ENCODE measurements around the gene FAM217B. TPM values are rescaled to one million over a fixed set of nuclear protein-coding genes. Genes with fewer than 3 reads are reported as not detected.

FAM217B gene
- total RNA-seq, 4 donors from 2014 or later = 6.0 to 14.1 (median 9.0) TPM

- no peak overlapping the region for H3K4me3 ChIP-seq
- intact Hi-C loops (cut with DNase I) = no loop called here
- peaks cover 0 to 2% (median 0%) of the 10 kb centered on the region in 4 donors for H3K27me3 ChIP-seq
- H3K9me3 ChIP-seq = no peaks in the 10 kb centered on the region
- DNase-seq (ENCODE audit: extremely low spot score) = no peak
- H3K4me1 ChIP-seq = no peaks in the 10 kb centered on the region
- TF ChIP-seq EP300 (IDR thresholded peaks at IDR 0.05) = no peak
- TF ChIP-seq CTCF (IDR thresholded peaks at IDR 0.05) = no peak
- TF ChIP-seq POLR2AphosphoS5 (IDR thresholded peaks at IDR 0.05) = no peak
- no peak for TF ChIP-seq POLR2A (IDR thresholded peaks at IDR 0.05; ENCODE audit: low read depth)
- WGBS = 89% methylated on average over 1 of the region's 1 CpG
- no peaks in the 10 kb centered on the region for H3K36me3 ChIP-seq
- no peak overlapping the region for H3K27ac ChIP-seq (replicated peaks in 1 of 4)
These were observed 36.6 kb upstream of the FAM217B start for GRCh38 chr20:59903621-59904020.

DNA sequence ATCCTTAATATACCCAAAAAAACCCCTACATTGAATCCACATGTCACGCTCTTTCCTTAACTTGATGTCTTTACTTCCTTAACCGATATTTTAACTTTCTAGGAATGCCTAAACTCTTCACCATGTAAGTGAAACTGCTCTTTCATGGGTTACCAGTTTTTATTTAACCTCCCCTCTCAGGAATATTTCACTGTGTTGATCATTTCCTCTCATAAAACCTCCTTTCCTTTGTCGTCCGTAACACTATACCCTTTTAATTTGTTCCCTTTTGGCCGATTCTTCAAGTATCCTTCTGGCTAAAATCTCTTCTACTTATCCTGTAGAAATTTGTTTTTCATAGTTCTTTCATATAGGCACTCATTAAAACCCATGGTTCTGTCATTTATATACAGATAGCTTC, 31.3 kb upstream of the FAM217B start:
- Histone ChIP-seq H3K4me1 (no peaks in the 10 kb centered on the region), H3K36me3 (no peaks in the 10 kb centered on the region), H3K27me3 (peaks cover 0 to 4% (median 0%) of the 10 kb centered on the region in 4 donors), H3K4me3 (no peak overlapping the region), H3K27ac (replicated peaks in 1 of 4) (no peak overlapping the region), H3K9me3 (no peaks in the 10 kb centered on the region)
- TF ChIP-seq POLR2A (IDR thresholded peaks at IDR 0.05; ENCODE audit: low read depth) (no peak), POLR2AphosphoS5 (IDR thresholded peaks at IDR 0.05) (no peak), CTCF (IDR thresholded peaks at IDR 0.05) (no peak), EP300 (IDR thresholded peaks at IDR 0.05) (no peak)
- 95% methylated on average over 5 of the region's 5 CpGs for WGBS
- DNase-seq (ENCODE audit: extremely low spot score) = no peak
- intact Hi-C loops (cut with DNase I) = no loop called here

GRCh38 chr20:59911041-59911440, 29.1 kb upstream of the FAM217B start:
- no peak for DNase-seq (ENCODE audit: extremely low spot score)
- H3K27me3 ChIP-seq = peaks cover 0 to 4% (median 0%) of the 10 kb centered on the region in 4 donors
- TF ChIP-seq POLR2A (IDR thresholded peaks at IDR 0.05; ENCODE audit: low read depth) (no peak), EP300 (IDR thresholded peaks at IDR 0.05) (no peak), CTCF (IDR thresholded peaks at IDR 0.05) (no peak), POLR2AphosphoS5 (IDR thresholded peaks at IDR 0.05) (no peak)
- 91% methylated on average over 2 of the region's 2 CpGs for WGBS
- H3K9me3 ChIP-seq = no peaks in the 10 kb centered on the region
- no peak overlapping the region for H3K27ac ChIP-seq (replicated peaks in 1 of 4)
- intact Hi-C loops (cut with DNase I) = no loop called here
- no peaks in the 10 kb centered on the region for H3K4me1 ChIP-seq
- no peaks in the 10 kb centered on the region for H3K36me3 ChIP-seq
- H3K4me3 ChIP-seq = no peak overlapping the region

- H3K4me3 ChIP-seq = no peak overlapping the region
- H3K27me3 ChIP-seq = peaks cover 0 to 4% (median 0%) of the 10 kb centered on the region in 4 donors
- H3K9me3 ChIP-seq = no peaks in the 10 kb centered on the region
- no peaks in the 10 kb centered on the region for H3K36me3 ChIP-seq
- no peak for DNase-seq (ENCODE audit: extremely low spot score)
- intact Hi-C loops (cut with DNase I) = no loop called here
- no peak overlapping the region for H3K27ac ChIP-seq (replicated peaks in 1 of 4)
- H3K4me1 ChIP-seq = no peaks in the 10 kb centered on the region
- TF ChIP-seq EP300 (IDR thresholded peaks at IDR 0.05) (no peak), POLR2A (IDR thresholded peaks at IDR 0.05; ENCODE audit: low read depth) (no peak), CTCF (IDR thresholded peaks at IDR 0.05) (no peak), POLR2AphosphoS5 (IDR thresholded peaks at IDR 0.05) (no peak)
- 76% methylated on average over 4 of the region's 4 CpGs for WGBS
These were observed 27.6 kb upstream of the FAM217B start for GRCh38 chr20:59912609-59913008.

GRCh38 chr20:59920944-59921343, 19.2 kb upstream of the FAM217B start:
- H3K4me3 ChIP-seq = no peak overlapping the region
- TF ChIP-seq EP300 (IDR thresholded peaks at IDR 0.05) (no peak), POLR2AphosphoS5 (IDR thresholded peaks at IDR 0.05) (no peak), POLR2A (IDR thresholded peaks at IDR 0.05; ENCODE audit: low read depth) (no peak), CTCF (IDR thresholded peaks at IDR 0.05) (no peak)
- no peaks in the 10 kb centered on the region for H3K4me1 ChIP-seq
- no peak for DNase-seq (ENCODE audit: extremely low spot score)
- H3K27me3 ChIP-seq = no peaks in the 10 kb centered on the region
- no peaks in the 10 kb centered on the region for H3K9me3 ChIP-seq
- no peaks in the 10 kb centered on the region for H3K36me3 ChIP-seq
- H3K27ac ChIP-seq (replicated peaks in 1 of 4) = no peak overlapping the region
- intact Hi-C loops (cut with DNase I) = no loop called here

Data from esophagus muscularis mucosa (tissue), 4 donors.